ENCODE data around the gene PCDHGA6.

Gene PCDHGA6

GRCh38 chr5:141421489-141421855 lies 47.8 kb downstream of the PCDHGA6 start:
- DNase-seq (ENCODE audit: low read depth): no peak

- no peak for DNase-seq (ENCODE audit: low read depth)
Measured at GRCh38 chr5:141422742-141423291, 49.1 kb downstream of the PCDHGA6 start.

GRCh38 chr5:141427783-141428426 lies 54.2 kb downstream of the PCDHGA6 start:
- DNase-seq (ENCODE audit: low read depth): no peak
